Inflammatory macrophage treated with lipopolysaccharide for 4 hours (primary cell): ENCODE results near the gene LINGO3.

Experiments
- DNase-seq: peaks from one replicate; pipeline ENCODE4 v3.0.0-alpha.2; 2020

Gene LINGO3

DNA sequence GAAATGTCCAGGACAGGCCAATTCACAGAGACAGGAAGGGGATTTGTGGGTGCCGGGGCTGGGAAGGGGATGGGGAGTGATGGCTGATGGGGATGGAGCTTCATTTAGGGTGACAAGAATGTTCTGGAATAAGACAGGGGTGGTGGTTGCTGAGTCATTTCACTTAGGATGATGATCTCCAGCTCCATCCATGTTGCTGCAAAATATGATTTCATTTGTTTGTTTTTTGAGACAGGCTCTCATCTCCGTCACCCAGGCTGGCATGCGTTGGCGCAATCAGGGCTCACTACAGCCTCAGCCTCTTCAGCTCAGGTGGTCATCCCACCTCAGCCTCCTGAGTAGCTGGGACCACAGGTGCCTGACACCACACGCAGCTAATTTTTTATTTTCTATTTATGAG, 48.6 kb downstream of the LINGO3 start:
- no peak for DNase-seq
